ENCODE results near the gene CNTNAP2.

DNA sequence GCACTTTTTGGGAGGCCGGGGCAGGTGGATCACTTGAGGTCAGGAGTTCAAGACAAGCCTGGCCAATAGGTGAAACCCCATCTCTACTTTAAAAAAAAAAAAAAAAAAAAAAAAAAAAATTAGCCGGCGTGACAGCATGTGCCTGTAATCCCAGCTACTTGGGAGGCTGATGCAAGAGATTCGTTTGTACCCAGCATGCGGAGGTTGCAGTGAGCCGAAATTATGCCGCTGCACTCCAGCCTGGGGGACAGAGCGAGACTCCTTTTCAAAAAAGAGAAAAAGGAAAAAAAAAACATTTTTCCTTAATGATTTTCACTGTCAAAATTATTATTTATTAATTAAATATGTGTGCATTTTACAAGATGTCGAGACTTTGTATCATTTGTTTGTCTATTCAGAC, 253.6 kb downstream of the CNTNAP2 start:
- TF ChIP-seq, protein P1, sequence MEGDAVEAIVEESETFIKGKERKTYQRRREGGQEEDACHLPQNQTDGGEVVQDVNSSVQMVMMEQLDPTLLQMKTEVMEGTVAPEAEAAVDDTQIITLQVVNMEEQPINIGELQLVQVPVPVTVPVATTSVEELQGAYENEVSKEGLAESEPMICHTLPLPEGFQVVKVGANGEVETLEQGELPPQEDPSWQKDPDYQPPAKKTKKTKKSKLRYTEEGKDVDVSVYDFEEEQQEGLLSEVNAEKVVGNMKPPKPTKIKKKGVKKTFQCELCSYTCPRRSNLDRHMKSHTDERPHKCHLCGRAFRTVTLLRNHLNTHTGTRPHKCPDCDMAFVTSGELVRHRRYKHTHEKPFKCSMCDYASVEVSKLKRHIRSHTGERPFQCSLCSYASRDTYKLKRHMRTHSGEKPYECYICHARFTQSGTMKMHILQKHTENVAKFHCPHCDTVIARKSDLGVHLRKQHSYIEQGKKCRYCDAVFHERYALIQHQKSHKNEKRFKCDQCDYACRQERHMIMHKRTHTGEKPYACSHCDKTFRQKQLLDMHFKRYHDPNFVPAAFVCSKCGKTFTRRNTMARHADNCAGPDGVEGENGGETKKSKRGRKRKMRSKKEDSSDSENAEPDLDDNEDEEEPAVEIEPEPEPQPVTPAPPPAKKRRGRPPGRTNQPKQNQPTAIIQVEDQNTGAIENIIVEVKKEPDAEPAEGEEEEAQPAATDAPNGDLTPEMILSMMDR (IDR thresholded peaks at IDR 0.05) = no peak
- no peak for TF ChIP-seq POLR2A (IDR thresholded peaks at IDR 0.05)

All from testis (tissue), 2 donors.